GM19025 (cell line): ENCODE results near the gene PKD1L1.
"Not testable (repeated sequence)": the region's sequence is repeated elsewhere in the genome, so short reads cannot be mapped to it uniquely, and the experiment has no call there.

Source experiments
- ATAC-seq: cut with Tn5 transposase; IDR thresholded peaks from one replicate; pipeline ENCODE4 v1.9.1; 2021; ENCODE audit warnings: mild to moderate bottlenecking, low read depth, moderate library complexity; ENCODE audit not compliant: unreplicated experiment

PKD1L1 gene

DNA sequence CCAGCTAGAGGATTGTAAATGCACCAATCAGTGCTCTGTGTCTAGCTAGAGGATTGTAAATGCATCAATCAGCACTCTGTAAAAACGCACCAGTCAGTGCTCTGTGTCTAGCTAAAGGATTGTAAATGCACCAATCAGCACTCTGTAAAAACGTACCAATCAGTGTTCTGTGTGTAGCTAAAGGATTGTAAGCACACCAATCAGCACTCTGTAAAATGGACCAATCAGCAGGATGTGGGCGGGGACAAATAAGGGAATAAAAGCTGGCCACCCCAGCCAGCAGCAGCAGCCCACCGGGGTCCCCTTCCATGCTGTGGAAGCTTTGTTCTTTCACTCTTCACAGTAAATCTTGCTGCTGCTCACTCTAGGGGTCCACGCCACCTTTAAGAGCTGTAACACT lies 196.5 kb downstream of the PKD1L1 start:
- not testable (repeated sequence) for ATAC-seq

DNA sequence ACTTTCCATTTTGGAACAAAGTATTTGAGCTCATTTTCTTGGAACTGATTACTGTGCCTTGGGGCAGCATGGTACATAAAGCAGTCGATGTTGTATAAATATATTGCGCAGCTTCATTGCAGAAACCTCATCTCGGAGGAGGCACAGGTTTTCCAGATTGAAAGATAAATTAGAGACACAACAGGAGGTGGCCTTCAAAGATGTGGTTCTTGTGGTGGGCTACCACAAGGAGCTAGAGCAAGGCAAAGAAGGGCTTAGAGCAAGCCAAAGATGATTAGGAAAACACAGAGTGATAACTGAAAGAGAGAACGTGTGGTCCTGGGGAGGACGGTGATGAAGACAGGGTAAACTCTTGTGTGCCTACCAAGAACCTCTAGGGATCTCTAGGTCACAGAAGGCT lies 197.2 kb downstream of the PKD1L1 start:
- ATAC-seq: no peak

DNA sequence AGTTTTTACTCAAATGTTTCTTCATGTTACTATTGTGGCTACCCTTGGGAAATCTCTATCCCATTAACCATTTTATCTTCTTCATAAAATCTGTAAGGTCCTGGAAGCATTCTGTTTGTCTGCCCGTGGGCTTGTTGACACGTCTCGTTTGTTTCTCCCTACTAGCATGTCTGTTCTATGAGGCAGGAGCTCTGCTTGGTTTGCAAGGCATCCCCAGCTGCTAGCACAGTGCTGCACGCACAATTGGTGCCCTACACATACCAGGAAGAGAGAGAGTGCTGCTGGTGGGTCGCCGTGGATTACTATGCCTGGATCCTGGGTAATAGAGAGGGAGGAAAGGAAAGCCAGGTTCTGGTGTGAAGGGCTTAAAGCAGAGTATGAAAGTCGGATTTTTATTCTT lies 200.2 kb downstream of the PKD1L1 start:
- ATAC-seq: no peak

DNA sequence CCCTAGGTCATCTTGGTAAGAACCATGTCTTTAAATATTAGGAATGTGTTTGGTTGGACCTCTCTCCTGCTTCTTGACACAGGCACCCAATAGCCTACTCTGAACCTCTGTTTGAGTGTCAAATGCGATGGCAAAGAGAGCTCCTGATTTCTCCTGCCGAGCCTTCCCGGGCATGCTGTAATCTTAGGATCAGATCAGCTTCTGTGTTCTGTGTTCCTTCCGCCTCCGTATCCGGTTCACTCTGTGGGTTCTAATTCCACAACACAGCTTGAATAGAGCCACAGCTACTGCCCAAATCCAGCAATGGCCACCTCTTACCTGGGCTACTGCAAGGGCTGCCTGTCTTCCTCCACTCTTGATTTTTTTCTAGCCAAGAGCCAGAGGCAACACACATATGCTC lies 201.1 kb downstream of the PKD1L1 start:
- no peak for ATAC-seq

DNA sequence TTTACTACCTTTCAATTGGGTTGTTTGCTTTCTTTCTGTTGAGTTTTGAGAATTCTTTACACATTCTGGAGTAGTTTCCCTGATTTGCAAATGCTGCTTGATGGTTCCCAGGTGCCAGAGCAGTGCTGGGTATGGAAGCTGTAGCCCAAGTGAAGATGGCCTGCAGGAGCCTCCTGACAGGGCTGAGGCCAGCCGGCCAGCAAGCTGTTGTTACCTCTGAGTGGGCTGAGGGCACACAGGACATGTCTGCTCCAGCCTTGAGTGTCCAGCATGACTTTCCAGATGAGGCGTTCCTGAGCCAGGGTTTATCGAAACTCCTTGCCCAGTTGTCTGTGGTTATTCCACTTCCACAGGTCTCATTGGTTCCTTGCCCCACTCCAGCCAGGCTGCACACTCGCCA lies 201.8 kb downstream of the PKD1L1 start:
- no peak for ATAC-seq

DNA sequence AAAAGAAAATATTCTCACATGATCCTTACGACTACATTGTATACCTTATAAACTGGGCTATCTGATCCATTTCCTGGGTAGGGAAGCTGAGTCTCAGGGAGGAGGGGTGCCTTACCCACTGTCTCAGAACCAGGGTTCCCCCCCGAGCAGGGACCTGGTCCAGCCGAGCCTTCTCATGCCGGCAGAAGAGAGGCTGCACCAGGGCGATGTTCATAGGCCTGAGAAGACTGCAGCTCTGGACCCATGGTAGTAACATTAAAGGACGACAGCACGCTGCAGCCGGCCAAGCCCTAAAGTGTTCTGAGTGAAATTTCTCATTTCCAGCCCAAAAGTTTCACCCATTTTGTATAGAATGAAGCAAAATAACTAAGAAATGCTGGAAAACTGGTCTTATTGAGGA lies 203.4 kb downstream of the PKD1L1 start:
- ATAC-seq: no peak

DNA sequence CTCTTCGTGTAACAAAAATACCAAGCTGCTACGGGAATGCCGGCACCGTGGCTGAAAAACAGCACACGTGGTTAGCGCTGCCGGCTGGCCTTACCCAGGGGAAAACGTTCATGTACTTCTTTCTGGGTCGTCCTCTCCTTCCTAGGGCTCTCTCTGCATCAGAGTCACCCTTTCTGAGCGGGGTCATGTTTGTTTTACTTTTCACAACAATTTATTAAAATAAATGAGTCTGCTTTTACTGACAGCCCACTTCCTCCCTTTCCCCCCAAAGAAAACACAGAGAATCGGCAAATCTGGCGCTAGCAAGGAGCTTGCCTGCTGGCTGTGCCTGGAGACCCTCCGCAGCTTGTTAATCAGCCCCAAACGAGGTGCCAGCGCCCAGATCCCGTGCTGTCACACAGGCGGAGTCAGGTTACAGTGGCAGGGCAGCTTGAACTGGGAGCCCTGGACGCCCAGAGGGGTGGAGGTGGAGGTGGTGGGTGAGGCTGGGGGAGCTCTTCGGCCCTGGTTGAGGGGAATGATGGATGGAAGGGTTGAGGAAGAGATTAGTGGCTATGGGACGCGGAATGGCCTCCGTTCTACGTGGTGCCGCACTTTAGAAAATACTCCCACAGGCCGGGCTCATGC lies 204.2 kb downstream of the PKD1L1 start:
- no peak for ATAC-seq

DNA sequence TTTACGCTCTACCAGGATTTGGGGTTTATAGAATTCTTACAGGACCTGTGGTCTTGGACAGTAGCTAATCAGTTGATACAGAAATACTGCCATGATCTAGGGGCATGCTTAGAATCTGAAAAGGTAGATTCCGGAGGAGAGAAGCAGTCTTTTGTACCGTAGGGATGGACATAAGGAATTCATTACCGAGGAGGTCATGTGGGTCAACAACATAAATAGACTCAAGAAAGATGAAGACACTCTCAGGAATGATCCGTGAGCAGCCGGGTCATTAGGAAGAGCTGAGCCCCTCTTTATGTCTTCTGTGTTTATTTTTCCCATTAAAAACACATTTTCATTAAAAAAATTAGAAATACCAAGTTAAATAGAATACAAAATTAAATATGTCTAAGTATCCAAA lies 206.3 kb downstream of the PKD1L1 start:
- ATAC-seq: no peak

DNA sequence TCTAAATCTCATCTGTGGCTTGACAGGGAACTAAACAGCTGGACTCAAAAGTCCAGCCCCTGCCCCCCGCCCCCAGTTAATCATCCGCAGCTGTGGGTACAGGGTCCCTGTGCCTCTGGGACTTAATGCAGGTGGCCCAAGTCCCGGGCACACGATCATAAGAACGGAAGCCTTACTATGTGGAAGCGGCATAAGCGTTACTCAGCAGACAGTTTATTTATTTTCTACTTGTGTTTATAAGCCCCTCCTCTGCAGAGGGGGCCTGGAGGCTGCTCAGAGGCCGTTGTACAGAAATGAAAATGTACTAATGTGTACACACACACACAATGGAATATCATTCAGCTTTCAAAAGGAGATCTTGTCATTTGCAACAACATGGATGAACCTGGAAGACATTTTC lies 208.4 kb downstream of the PKD1L1 start:
- no peak for ATAC-seq

DNA sequence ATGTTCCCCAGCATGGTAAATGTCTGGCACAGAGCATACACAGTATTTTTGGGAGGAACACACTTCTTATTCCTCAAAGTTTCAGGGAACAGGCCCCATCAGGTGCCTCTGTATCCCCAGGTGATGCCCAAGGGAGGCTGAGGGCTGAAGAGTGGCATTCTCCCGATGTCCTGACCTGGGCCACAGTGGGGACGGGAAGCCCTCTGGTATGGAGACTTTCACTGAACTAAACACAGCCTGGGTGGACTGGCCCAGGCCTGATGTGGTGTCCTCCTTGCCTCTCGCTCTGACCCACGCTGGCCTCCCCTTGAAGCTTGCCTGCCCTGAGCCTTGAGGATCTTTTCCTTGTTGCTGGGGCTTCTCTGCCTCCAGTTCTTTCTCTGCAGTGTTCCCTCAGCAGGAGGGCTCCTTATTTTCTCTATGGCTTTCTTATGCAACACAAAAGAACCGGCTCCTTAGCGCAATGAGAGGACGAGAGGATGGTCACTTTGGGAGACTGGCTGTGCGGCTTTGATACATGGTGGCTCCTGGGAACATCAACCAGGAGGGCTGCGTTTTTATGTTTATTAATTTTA lies 208.9 kb downstream of the PKD1L1 start:
- ATAC-seq: no peak

DNA sequence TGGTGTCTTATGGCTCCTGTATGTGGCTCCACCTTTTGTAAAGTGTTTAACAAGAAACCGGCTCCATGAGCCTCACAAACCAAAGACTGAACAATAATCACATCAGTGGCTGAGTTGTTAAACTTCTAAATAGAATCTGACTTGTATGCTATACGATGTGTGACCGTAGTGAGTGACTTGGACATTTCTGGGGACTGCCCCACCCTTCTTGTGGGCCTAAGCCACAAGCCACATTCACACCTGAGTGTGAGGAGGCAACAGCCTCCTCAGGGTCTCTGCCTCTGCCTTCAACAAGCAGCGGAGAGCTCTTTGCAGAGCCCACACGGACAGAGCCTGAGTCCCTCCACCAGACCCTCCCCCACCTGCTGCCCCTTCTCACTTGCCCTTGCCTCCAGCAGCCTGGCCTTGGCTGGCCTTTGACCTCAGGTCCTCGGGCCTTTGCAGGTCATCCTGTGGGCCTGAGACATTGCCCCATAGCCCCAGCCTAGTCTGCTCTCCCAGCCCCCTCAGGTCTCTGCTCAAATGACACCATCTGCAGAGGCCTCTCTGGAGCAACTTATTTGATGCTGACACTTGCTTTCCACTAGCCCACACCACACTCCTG lies 209.6 kb downstream of the PKD1L1 start:
- ATAC-seq: no peak

DNA sequence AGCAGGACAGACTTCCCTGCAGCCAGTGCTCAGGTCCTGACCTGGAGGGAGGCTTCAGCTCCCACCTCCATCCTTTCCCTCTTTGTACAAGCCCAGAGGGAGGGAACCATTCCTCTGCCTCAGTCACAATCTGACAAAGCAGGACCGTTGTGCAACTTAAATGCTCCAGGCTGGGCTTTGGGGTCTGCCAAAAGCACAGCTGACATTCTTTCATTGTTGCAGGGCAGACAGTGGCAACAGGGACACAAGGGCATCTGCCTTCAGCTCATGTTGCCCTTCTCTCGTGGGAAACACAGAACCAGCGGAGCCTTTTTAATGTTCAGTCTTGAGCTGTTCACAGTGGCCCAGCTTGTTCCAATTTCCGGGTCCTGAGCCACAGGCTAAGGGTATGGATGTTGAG lies 210.7 kb downstream of the PKD1L1 start:
- ATAC-seq: no peak

DNA sequence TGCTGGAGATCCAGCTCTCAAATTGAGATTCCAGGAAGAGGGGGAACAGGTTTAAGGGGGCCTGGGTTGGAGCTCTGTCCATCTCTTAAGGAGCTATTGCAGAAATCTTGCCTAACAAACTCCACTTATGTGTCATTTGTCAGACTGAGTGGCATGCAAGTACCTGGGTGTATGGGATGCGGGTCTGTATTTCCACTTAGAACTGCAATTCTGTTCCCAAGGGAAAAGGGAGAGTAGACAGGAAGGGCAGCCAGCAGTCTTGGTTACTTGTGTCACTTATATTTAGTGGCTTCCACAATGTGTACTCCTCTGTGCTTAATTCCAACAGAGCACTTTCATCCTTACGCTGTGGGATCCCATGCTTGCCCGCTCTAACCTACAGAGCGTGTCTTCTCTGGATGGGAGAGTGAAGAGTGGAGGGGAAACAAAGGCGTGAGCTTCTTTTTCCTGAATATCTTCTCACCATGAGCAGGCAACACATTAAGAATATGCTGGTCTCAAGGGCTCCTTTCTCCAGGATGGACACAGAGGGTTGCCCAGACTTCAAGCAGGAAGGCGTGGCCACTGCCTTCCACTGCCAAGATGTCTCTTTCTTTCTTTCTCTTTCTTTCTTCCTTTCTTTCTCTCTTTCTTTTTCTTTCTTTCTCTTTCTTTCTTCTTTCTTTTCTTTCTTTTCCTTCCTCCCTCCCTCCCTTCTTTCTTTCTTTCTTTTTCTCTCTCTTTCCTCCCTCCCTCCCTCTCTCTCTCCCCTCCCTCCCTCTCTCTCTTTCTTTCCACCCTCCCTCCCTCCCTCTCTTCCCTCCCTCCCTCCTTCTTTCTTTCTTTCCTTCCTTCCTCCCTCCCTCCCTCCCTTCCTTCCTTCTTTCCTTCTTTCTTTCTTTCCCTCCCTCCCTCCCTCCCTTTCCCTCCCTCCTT lies 212.6 kb downstream of the PKD1L1 start:
- no peak for ATAC-seq

DNA sequence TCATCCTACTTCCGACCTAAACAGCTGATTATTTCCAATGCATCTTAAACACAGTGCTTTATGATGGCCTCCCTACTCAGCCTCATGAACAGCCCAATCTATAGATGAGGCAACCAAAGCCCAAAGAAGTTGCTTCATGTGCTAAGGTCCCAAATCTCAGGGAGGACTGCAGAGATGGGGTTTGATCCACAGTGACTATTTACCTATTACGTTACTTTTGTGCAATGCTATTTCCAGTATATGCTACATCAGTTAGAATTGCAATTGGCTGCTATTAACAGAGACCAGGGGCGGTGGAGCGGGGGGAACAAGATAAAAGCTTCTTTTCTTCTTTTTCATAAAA lies 213.3 kb downstream of the PKD1L1 start:
- no peak for ATAC-seq

DNA sequence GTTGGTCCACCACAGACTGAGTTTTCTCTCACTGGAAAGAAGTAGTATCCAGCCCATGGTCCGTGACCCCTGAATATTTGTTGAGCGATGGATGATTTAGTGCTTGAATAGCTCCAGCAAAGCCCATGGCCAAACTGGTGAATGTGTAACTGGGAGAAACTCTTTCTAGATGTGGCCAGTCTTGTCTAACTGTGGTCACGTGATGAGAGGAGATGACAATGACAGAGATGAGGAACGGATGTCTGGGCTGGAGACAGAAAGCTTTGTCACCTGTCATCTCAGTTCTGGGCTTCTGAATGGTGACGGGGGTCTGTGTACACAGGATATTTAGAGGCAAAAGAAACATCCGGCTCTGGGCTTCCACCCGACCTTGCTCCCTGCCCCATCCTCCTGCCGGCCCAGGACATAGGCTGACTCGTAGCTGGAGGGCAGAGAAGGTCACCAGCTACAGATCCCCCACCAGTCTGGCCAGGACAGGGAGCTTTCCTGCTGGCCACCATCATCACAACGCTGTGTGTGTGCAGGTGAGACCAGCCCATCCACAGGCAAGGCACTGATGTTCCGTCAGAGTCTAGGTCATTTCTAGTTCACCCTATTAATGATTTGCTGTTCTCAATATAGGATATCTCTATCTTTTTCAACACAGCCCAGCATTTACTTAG lies 213.8 kb downstream of the PKD1L1 start:
- no peak for ATAC-seq

DNA sequence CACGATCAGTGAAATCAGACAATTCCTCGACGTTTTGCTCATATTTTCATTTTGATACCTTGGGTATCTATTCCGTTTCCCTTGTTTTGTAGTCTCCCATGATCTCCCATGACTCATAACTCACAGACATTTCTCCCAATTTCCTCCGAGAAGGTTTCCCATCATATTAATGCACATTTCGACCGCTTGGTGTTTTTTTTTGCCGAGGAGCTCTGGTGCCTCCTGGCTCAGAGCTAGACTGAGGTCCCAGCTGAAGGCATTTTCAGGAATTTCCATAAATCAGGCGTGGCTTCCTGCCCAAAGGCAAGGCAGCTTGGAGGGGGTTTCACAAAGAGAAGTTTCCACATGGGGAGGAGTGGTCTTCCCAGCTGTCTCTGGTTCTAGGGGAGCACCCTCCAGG lies 218.1 kb downstream of the PKD1L1 start:
- no peak for ATAC-seq

DNA sequence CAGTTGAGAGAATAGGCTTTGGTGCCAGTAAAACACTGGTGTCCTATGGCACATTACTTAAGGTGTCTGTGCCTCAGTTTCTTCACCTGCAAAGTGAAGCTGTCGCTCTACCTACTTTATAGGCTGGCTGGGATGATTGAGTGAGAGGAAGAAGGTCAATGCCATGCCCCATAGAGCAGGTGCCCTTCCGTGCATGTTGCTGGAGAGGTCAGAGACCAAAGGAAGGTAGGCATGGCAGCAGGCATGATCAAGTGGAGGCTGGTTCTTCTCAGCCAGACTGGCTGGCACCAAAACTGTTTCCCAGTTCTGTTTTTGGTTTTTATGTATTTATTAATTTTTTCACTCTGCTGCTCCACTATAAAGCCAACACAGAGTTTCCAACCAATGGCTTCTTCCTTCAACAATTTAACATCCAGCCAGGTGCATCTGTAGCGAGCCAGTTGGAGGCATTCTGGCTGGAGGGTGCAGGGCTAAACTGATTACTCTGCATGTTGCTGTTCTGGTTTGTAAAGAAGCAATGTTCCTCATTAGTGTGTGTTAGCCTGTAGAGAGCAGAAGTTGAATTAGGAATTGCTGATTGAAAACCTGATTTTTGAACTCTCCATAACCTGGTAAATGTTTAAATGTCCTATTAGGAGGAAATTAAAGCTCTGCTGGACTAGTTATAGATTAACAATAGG lies 222.1 kb downstream of the PKD1L1 start:
- ATAC-seq: no peak

DNA sequence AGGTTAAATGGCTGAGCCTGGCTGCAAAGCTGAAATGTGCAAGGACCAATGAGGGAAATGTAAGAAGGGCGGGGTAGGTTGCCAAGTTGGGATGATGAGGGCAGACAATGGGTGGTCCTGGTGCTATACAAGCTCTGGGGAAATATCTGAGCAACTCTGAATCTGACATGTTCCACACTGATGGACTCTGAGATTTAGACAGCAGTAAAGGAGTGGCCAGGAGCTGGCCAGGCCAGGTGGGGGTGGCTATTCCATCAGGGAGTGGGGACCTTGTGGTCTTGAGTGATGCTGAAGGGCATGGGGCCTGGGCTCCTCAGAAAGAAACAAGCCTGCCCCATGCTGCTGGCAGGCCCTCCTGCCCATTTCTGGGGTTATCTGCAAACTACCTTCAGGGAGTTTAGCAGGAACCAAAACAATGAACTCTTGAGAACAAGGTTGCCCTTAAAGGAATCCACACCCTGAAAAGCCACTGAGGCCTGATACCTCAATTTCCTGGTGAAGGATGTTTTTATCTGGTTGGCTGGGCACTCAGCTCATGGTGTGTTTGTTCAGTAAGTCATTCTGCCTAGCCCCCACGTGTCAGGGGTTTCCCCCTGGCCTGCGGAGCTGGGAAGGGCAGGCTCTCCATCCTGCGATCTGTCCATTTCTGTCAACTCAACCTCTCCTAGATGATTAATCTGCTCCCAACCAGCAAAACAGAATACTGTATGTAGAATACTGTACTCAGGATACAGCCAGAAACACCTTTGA lies 223.1 kb downstream of the PKD1L1 start:
- ATAC-seq: no peak
